Erythroblast (primary cell): ENCODE results near the gene ARHGDIB.

Source experiments
- GATA1 ChIP-seq: IDR thresholded peaks from 2 replicates; pipeline ENCODE4 v1.6.1; 2011; ENCODE audit warnings: low read depth, mild to moderate bottlenecking, control low read depth, low read length, moderate library complexity
- POLR2A ChIP-seq: IDR thresholded peaks from 2 replicates; pipeline ENCODE4 v1.6.1; 2011; ENCODE audit warnings: mild to moderate bottlenecking, low read length

DNA sequence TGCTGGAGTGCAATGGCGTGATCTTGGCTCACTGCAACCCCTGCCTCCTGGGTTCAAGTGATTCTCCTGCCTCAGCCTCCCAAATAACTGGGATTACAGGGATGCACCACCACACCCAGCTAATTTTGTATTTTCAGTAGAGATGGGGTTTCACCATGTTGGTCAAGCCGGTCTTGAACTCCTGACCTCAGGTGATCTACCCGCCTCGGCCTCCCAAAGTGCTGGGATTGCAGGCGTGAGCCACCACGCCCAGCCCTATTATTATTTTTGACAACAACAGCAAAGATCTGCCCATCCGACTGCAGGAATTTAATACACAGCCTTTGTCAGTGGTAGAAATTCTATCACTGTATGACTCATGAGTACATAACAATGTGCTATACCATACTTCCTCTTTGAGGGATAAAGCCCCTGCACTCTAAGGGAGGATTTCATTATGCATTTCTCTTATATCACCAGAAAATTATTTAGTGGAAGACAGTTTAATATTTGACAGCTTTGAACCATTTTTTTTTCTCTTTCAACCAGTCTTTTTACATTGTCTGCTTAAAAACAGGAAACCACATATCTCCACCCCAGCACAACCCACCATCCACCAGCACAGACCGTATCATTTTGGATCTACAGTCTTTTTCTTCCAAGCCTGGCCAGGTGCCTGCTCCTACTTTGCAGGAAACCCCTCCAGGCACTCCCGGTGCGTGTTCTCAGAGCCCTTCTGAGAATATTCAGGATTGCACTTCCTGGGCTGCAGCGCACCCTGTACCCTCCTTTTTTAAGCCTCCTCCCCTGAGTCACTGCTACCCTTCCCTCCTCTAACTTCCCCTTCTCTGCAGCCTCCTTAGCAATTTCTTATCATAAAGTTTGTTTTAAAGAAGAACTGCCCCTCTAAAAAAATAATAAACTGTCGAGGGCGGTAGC, 594 bp downstream of the ARHGDIB start:
- no peak for TF ChIP-seq POLR2A
- TF ChIP-seq GATA1: no peak
